CD4-positive, alpha-beta T cell treated with Interleukin-17A for 1 hour (primary cell): Measurements from ENCODE around the gene HYAL2.

Source experiments
- DNase-seq: peaks from one replicate; pipeline ENCODE4 v3.0.0-alpha.2; 2020

HYAL2 gene

GRCh38 chr3:50268703-50269451, 53.7 kb downstream of the HYAL2 start, which contains the start of gene SEMA3B:
SEMA3B (plus strand) TSS chr3:50269147; CDS start chr3:50269241, 94 bp downstream.
- no peak for DNase-seq

GRCh38 chr3:50268276-50268675, 54.3 kb downstream of the HYAL2 start:
- no peak for DNase-seq
